NOMO-1 treated with DMSO at 0.1 percent for 48 hours (cell line): ENCODE measurements around the gene HSPA12B.

Experiments used
- DNase-seq: peaks from one replicate; lab custom pipeline; 2025; ENCODE audit not compliant: unreplicated experiment; lab: John Stamatoyannopoulos, UW

Gene HSPA12B, protein sequence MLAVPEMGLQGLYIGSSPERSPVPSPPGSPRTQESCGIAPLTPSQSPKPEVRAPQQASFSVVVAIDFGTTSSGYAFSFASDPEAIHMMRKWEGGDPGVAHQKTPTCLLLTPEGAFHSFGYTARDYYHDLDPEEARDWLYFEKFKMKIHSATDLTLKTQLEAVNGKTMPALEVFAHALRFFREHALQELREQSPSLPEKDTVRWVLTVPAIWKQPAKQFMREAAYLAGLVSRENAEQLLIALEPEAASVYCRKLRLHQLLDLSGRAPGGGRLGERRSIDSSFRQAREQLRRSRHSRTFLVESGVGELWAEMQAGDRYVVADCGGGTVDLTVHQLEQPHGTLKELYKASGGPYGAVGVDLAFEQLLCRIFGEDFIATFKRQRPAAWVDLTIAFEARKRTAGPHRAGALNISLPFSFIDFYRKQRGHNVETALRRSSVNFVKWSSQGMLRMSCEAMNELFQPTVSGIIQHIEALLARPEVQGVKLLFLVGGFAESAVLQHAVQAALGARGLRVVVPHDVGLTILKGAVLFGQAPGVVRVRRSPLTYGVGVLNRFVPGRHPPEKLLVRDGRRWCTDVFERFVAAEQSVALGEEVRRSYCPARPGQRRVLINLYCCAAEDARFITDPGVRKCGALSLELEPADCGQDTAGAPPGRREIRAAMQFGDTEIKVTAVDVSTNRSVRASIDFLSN

DNA sequence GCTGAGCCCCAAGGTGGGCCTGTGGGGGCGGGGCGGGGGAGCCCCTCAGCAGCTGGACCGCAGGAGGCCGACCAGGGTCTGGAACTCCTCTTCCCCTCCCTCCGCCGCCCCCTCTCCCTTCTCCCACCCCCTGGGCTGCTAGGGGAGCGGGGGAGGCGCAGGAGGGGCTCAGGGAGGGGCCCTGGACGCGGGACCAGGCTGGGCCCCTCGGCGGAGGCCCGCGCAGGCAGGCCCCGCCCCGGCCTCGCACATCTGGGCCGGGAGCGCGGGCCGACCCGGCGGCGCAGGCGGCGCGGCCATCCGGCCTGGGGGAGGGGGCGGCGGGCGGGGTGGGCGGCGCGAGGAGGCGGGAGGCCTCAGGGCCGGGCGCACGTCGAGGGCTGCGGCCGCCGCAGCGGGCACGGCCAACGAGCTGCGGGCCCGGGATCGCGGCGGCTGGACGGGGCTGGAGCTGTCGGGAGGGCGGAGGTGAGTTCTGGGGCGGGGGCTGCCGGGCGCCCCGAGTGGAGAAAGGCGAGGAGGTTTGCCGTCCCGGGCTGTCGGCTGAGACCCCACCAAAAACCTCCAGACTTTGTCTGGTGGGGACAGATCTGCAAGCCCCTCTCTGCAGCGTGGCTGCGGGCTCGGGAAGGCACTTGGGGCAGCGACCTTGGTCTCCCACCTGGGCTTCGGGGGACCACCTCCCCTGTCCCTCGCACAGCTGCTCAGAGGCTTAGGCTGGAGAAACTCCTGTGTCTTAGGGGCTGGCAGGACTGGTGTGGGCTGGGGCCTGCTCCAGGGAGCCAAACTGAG lies at the start of gene HSPA12B:
HSPA12B (plus strand) TSS at position 359 of the 792 bp plus-strand sequence. CDS start 5,990 bp downstream, outside the sequence.
- DNase-seq: no peak

DNA sequence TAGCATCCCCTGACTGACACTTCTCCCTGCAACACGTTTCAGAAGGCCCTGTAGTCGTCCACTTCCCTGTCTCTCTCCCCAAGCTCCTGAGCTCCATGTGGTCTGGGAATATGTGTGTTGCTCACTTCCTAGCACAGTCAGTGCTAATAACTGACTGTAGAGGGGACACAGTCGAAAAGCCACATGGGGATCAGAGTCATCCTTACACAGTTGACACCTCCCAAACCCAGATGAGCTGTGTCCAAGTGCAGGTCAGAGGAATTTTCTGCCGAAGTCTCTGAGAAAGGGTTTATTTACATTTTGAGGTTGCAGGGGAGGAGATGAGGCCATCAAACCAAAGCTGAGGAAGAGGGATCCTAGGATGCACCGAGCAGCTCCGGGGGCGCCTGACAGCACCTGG lies 47.1 kb upstream of the HSPA12B start:
- no peak for DNase-seq

DNA sequence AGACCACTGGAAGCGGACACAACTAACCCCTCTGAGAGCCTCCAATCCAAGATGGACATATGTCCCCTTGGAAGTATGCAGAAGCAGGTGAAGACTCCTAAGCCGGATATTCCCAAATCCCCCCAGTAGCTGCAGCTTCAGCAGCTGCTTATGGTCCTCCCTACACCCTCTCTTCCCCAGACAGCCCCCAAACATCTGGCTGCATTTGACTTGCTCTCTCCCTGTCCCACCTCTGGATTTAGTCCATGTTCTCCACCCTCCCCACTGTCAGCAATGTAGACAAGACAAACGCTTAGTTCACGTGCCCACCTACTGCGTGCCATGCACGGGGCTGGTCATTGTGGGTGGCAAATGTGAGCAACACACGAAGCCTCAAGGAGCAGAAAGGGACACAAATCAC lies 46.1 kb upstream of the HSPA12B start:
- DNase-seq: no peak

DNA sequence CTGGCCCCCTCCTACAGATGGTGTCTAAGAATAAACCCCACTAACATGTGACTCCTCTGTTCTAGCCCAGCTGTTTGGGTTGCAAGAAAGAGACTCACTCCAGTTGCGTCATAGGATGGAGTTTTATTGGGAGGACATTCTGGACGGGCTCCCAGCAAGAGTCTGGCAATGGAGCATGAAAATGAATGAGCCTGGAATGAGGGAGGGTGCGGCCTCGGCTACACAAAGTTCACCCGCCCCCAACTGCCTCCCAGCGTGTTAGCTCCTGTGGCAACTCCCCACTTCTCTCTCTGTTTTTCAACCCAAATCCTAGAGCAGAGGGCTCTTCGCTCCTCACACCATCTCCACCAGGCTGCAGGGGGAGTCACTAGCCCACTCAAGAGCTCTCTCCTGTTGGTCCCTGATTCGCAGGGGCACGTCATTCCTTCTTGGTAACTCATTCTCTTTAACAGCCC lies 45.6 kb upstream of the HSPA12B start:
- DNase-seq: no peak

DNA sequence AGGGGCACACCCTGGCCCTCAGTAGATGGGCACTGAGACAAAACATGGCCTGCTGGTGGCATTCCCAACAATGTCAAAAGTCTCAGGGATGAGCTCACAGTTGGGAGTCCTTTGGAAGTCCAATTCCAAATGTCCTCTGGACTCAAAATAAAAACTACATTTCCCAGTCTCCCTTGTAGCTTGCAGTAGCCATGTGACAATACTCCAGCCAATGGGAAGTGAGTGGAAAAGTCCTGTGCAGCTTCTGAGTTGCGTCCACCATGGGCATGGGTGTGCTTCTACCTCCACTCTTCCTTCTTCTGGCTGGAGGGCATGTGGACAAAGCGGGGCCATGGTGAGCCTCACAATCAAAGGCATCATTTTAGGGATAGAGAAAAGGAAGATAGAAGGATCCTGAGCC lies 44.8 kb upstream of the HSPA12B start:
- no peak for DNase-seq

DNA sequence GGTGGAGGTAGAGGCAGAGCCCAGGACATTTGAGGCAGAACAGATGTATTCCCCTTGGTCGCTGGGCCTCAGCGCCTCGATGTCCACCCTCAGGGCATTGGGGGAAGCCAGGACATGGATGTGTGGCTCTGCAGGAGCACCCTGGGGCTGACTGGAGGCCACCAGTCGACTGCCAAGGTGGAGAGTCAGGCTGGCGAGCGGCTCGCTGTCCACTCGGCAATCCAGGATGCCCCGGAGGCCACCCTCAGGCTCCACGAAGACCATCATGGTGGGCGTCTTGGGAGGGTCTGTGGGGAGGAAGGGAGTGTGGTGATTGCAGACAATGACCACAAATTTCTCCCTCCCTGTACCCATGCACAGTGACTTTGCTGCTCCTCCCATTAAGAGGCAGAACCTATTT lies 42.5 kb upstream of the HSPA12B start:
- DNase-seq: no peak

DNA sequence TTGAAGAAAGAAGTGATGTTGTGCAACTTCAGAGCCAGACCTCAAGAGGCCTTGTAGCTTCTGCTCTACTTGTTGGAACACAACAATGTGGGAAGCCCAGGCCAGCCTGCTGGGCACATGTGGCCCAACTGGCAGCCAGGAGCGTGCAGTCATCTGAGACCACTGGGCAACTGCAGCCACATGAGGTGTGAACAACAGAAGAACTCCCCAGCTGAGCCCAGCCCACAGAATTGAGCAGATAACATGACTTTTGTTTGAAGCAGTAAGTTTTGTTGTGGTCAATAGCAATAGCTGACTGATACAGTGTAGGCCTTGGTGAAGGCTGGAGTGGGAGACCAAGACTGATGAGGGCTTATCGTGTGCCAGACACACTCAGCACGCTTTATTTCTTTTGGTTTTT lies 42.1 kb upstream of the HSPA12B start:
- DNase-seq: no peak

DNA sequence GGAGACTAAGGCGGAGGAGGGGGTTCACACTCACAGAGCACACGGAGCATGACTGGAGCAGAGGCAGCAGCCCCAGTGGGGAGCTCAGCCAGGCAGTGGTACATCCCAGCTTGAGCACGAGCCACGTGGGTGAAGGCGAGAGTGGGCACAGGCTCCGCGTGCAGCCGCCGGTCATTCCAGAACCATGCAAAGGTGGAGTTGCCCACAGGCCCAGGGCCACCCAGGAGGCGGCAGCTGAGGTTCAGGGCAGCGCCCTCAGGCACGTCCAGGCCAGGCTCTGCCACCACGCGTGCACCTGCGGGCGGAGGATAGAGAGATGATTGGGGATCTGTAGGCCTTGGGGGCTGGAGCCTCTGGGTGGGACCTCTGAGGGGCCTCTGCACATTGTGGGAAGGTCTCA lies 41.2 kb upstream of the HSPA12B start:
- DNase-seq: no peak

DNA sequence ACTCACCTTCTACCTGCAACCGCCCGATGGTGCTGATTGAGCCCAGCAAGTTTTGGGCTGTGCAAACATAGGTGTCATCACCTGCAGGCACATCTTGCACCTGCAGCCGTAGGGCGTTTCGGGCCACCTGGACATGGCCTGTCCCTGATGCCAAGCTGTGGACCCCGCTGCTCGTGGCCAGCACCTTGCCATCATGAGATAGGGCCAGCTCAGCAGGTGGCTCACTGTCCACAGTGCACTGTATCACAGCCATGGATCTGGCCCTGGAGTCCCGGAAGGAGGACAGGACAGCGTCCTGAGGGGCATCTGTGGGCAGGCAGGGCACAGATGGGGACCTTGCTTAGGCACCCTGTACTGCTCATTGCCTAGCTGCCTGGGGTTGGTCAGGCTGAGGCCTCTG lies 40.6 kb upstream of the HSPA12B start:
- DNase-seq: no peak

DNA sequence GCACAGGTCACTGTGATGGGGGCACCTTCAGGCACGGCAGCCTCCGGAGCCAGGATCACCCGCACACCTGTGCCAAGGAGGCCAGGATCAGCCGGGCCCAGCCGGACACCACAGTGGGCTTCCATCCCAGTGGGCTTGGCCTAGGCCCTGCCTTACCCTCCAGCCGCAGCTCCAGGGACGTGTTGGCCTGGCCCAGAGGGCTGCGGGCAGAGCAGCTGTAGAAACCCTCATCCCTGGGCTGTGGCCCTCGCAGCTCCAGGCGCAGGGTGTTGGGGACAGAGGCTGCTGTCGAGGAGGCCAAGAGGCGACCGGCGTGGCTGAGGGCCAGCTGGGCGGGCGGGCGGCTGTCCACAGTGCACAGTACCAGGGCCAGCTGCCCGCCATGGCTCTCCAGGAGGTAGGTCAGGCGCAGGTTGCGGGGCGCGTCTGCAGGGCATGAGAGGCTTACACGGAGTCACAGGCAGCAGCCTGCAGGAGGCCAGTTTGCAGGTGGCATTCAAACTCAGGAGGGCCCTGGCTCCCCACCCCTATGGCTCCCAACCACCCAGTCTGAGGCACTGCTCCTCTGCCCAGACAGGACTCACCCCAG lies 39.7 kb upstream of the HSPA12B start:
- DNase-seq: no peak

DNA sequence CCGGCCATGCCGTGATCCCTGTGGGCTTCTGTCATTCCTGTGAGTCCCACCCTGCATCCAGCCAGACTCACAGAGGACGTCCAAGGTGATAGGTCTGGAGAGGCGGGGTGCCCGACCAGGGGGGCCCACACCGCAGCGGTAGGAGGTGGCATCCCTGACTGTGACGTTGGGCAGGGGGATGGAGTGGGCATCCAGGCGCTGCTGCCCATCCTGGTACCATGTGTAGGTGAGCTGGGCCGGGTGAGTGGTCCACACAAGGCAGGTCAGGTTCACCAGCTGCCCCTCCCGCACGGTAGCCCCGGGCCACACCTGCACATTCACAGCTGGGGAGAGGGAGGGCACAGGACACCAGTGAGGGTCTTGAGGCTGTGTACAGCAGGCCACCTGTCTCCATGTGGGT lies 39.1 kb upstream of the HSPA12B start:
- DNase-seq: no peak

DNA sequence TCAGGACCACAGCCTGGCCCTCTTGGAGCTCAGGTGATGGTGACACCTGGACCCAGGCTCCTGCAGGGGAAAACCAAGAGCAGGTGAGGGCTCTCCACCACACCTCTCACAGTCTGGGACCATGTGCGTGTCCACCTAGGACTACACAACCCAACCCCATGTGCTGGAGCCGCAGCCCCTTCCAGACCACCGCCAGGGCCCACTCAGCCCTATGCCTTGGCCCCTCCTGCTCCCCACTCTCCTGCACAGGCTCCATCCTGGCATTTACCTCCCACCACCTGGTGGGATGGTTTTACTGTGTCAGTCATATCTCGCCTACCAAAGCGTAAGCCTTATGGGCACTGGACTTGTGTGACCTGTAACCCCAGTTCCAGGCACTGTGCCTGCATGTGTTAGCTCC lies 37.6 kb upstream of the HSPA12B start:
- DNase-seq: no peak

DNA sequence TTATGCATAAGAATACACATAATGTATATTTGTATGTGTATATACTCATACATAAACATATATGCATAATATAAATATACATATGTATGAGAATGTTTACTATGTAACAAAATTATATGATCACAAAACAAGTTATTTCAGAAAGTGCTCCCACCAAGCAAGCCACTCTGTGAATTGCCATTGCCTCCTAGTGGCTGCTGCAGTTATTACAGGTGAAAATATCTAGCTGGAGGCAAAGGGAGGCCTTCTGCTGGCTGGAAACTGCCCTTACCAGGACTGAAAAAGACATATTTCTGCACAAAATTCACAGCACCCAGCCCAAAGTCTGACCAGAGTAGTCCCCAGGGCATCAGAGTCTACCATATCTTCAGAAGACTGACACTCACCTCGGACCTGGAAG lies 36.3 kb upstream of the HSPA12B start:
- DNase-seq: no peak

DNA sequence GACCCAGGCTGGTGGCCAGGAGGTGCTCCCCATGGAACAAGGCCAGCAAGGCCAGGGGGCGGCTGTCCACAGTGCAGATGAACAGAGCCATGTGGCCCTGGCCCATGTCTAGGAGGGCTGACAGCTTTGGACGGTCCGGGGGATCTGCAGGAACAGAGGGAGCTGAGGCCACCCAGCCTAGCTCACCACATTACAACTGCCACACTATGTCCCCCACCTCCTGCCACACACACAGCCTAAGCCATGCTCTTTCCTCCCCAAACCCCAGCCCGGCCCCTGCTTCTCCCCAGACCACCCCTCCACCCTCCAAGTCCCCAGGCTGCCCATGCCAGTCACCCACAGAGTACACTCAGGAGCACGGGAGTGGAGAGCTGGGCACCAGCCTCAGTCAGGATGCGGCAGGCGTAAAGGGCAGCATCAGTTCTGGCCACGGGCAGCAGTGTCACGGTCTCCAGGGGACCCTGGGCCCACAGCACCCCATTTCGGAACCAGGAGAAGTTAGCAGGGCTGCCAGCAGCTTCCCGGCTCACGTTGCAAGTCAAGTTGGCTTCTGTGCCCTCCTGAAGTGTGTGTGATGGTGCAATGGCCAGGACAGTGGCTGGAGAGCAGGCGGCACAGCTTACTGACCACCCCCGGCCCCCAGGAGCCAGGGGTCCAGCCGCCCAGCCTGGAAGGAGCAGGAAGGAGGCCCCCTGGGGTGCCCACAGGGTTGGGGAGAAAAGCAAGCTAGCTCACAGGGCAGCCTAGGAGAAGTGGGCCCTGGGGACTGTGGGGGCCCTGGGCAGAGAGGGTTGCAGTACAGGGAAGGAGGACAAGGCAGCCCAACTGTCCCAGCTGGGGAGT lies 35.5 kb upstream of the HSPA12B start:
- DNase-seq: no peak

DNA sequence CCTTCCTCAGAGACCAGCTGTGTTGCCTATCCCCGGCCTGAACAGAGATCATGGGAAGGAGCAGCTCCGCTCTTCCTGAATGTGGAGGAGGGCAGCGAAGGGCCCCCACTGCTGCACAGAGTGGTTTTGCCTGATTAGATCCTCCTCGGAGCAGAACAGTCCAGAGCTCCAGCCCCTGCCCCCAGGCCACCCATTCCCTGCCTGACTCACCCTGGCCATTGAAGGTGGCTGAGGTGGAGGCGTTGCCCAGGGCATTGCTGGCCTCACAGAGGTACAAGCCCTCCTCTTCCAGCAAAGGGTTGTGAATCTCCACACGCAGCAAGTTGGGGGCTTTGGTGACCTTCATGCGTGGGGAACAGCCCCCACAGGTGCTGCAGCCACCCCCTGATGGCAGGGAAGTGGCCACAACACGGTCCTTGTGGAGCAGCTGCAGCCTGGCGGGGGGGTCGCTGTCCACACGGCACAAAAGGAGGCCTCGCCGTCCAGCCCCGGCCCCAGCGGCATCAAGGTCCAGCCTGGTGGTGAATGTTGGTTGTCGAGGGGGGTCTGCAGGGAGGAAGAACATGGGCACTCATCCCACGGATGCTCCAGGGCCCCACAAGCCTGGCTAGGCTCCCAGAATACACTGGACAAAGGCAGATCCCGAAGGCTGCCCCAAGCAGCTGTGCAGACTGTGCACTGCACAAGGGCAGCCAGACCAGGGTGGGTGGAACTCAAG lies 34.7 kb upstream of the HSPA12B start:
- no peak for DNase-seq

DNA sequence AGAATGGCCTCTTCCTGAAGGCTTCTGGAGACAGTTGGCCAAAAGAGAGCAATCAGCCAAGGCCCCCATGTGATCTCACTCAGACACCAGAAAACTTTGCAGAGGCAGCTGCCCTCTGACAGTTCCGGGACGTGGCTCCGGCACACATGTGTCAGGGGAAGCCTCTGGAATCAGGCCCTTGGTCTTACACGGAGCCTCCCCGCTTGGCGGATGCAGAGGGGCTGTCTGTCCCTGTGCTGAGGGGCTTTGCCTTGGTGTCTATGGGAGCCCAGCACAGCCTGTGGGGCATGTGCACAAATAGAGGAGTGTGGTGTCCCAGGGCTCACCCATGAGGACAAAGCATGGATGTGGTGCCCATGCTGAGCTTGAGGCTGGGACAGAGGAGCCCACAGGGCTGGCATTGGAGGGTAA lies 33.9 kb upstream of the HSPA12B start:
- no peak for DNase-seq

DNA sequence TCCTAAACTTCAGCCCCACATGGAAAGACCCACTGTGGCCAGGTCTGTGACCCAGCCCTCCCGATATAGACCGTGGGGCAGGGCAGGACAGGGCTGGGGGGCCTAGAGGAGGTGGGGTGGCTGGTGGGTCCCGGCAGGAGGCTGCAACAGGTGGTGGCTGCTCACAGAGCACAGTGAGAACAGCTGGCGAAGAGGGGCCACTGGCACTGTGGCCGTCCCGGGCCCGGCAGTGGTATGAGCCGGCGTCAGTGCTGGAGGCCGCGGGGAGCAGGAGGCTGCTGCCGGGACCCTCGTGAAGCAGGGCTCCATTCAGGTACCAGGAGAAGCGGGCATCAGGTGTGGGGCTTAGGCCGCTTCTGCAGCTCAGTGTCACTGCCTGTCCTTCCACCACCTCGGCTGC lies 33.4 kb upstream of the HSPA12B start:
- DNase-seq: no peak

DNA sequence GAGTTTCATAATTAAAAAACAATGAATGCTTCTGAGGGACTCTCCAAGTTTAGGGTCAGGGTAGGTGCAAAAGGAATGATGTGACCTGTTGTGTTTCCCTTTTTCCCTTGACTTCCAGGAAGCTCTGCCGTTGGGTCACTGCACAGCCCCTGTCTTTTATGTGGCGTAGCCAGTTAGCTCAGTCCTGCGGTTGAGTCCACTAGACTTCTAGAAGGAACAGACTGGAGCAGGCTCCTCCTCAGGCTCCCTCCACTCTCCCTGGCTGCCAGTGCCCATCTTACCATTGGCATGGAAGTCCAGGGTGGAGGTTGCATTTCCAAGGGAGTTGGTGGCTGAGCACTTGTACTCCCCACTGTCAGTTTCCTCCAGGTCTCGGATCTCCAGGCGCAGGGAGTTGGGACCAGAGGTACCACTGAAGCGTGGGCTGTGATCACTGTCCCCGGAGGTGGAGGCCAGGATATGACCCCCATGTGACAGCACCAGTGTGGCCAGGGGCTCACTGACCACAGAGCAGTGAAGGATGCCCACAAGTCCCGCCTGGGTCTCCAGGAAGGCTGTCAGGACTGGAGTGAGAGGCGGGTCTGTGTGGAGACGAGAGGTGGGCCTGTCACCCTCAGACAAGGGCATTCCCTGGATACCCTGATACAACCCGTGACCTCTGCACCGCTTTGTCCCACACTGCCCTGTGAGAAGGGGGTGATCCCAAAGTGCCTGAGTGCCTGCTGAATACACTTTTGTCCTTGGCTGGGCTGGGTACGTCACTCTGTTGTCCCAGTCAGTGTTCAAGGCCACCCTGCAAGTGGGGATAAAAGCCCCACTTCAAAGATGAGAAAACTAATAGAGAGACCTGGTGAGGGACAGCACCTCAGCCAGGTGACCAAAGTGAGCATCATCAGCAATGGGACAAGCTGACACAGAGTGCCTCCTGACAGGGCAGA lies 31.2 kb upstream of the HSPA12B start:
- DNase-seq: no peak
